Measurements from ENCODE around the gene TRMT2A. TPM values are rescaled to one million over a fixed set of nuclear protein-coding genes. Genes with fewer than 3 reads are reported as not detected.

TRMT2A gene
- total RNA-seq, 6 experiments from 2014 or later, result 26.9 to 54.6 (median 29.1) TPM

- intact Hi-C loops (cut with DNase I), result loop anchor here (10.0 kb wide), 1 partner anchor 141 kb away; no protein-coding TSS in a partner anchor
- TF ChIP-seq CTCF (IDR thresholded peaks at IDR 0.05) (no peak), POLR2A (IDR thresholded peaks at IDR 0.05) (no peak)
- H3K4me1 ChIP-seq, result peaks cover 0 to 24% (median 11%) of the 10 kb centered on the region in 4 donors
- ATAC-seq (no peak), DNase-seq (peak in 2 of 3 donors; percentile 27 to 53)
- no peaks in the 10 kb centered on the region for H3K27me3 ChIP-seq
- peak within 1 kb of the TSS; percentile 73 to 92 (median 81) for H3K4me3 ChIP-seq
- 27% methylated on average over 4 of the region's 30 CpGs for WGBS (ENCODE audit: insufficient coverage, low coverage, low lambda C conversion rate, missing lambda C conversion rate)
- no peaks in the 10 kb centered on the region for H3K9me3 ChIP-seq
- H3K36me3 ChIP-seq, result peaks cover 0 to 55% (median 18%) of the 10 kb centered on the region in 4 donors
- peak within 1 kb of the TSS; percentile 71 to 85 (median 81) for H3K27ac ChIP-seq
These were observed 1.2 kb downstream of the TRMT2A start, which contains the start of gene RANBP1 for GRCh38 chr22:20115691-20116375. TSS of gene RANBP1 (plus strand) at chr22:20116104. CDS start at chr22:20116185, 81 bp downstream.

GRCh38 chr22:20114506-20115475, 2.2 kb downstream of the TRMT2A start:
- Histone ChIP-seq H3K9me3 (no peaks in the 10 kb centered on the region), H3K36me3 (peaks cover 0 to 54% (median 17%) of the 10 kb centered on the region in 4 donors), H3K4me3 (no peak overlapping the region), H3K4me1 (peaks cover 0 to 24% (median 11%) of the 10 kb centered on the region in 4 donors), H3K27me3 (no peaks in the 10 kb centered on the region), H3K27ac (no peak overlapping the region)
- intact Hi-C loops (cut with DNase I), result loop anchor here (10.0 kb wide), 1 partner anchor 140 kb away; no protein-coding TSS in a partner anchor
- no peak for ATAC-seq
- 66% methylated on average over 8 of the region's 36 CpGs for WGBS (ENCODE audit: insufficient coverage, low coverage, low lambda C conversion rate, missing lambda C conversion rate)
- no peak for TF ChIP-seq POLR2A (IDR thresholded peaks at IDR 0.05)
- no peak for TF ChIP-seq CTCF (IDR thresholded peaks at IDR 0.05)
- DNase-seq, result peak in 2 of 3 donors; percentile 27 to 54

GRCh38 chr22:20113551-20114310, 3.3 kb downstream of the TRMT2A start:
- Histone ChIP-seq H3K4me3 (no peak overlapping the region), H3K4me1 (peaks cover 0 to 19% (median 9%) of the 10 kb centered on the region in 4 donors), H3K27ac (no peak overlapping the region), H3K27me3 (no peaks in the 10 kb centered on the region), H3K9me3 (no peaks in the 10 kb centered on the region), H3K36me3 (peaks cover 0 to 56% (median 17%) of the 10 kb centered on the region in 4 donors)
- intact Hi-C loops (cut with DNase I), result loop anchor here (10.0 kb wide), 1 partner anchor 139 kb away; no protein-coding TSS in a partner anchor
- ATAC-seq, result no peak
- DNase-seq, result peak in 2 of 3 donors; percentile 21 to 53
- 71% methylated on average over 3 of the region's 19 CpGs for WGBS (ENCODE audit: insufficient coverage, low coverage, low lambda C conversion rate, missing lambda C conversion rate)
- TF ChIP-seq CTCF (IDR thresholded peaks at IDR 0.05), result no peak
- TF ChIP-seq POLR2A (IDR thresholded peaks at IDR 0.05), result no peak
